DND-41 (cell line): ENCODE results near the gene CHRNB4.

Experiments used
- EZH2 ChIP-seq: IDR thresholded peaks from 3 replicates; pipeline ENCODE4 v1.6.1; 2012; ENCODE audit warnings: borderline replicate concordance, low read depth, mild to moderate bottlenecking, moderate library complexity, low read length, inconsistent platforms; ENCODE audit not compliant: severe bottlenecking
- TF ChIP-seq, protein P1 (sequence below): IDR thresholded peaks from 2 replicates; pipeline ENCODE4 v1.5.1; 2012; ENCODE audit warnings: borderline replicate concordance, low read length, moderate library complexity, mild to moderate bottlenecking; ENCODE audit not compliant: poor library complexity, severe bottlenecking; ENCODE audit errors: extremely low read depth

GRCh38 chr15:78635346-78635745, 5.7 kb downstream of the CHRNB4 start:
- no peak for TF ChIP-seq EZH2
- TF ChIP-seq, protein P1, sequence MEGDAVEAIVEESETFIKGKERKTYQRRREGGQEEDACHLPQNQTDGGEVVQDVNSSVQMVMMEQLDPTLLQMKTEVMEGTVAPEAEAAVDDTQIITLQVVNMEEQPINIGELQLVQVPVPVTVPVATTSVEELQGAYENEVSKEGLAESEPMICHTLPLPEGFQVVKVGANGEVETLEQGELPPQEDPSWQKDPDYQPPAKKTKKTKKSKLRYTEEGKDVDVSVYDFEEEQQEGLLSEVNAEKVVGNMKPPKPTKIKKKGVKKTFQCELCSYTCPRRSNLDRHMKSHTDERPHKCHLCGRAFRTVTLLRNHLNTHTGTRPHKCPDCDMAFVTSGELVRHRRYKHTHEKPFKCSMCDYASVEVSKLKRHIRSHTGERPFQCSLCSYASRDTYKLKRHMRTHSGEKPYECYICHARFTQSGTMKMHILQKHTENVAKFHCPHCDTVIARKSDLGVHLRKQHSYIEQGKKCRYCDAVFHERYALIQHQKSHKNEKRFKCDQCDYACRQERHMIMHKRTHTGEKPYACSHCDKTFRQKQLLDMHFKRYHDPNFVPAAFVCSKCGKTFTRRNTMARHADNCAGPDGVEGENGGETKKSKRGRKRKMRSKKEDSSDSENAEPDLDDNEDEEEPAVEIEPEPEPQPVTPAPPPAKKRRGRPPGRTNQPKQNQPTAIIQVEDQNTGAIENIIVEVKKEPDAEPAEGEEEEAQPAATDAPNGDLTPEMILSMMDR = no peak
